Tibial nerve (tissue), 3 donors: ENCODE measurements around the gene SHISA8.

ENCODE experiments used
- CTCF ChIP-seq, 5 experiments: fragments of 200-600 bp in 3 of 5; fragments of 450-650 bp in 2 of 5; sonication (generic) in 3 of 5; IDR thresholded peaks; one replicate each; pipeline ENCODE4 v1.5.1; 2016 to 2019; ENCODE audit warnings: antibody characterized with exemption in 5 of 5, mild to moderate bottlenecking in 3 of 5, moderate library complexity in 2 of 5
- POLR2A ChIP-seq, 2 donors: fragments of 450-650 bp; IDR thresholded peaks; one replicate each; pipeline ENCODE4 v1.6.1; 2017; ENCODE audit warnings: antibody characterized with exemption in 2 of 2, mild to moderate bottlenecking in 2 of 2, moderate library complexity in 2 of 2

GRCh38 chr22:41935015-41935351 lies 20.1 kb upstream of the SHISA8 start:
- TF ChIP-seq CTCF (IDR thresholded peaks at IDR 0.05) (no peak), POLR2A (IDR thresholded peaks at IDR 0.05) (no peak)
